Stomach (tissue), 9 donors: ENCODE results near the gene TMEM132D. TPM values are rescaled to one million over a fixed set of nuclear protein-coding genes. Genes with fewer than 3 reads are reported as not detected.

Source experiments
- DNase-seq, 2 donors: peaks; one replicate each; pipeline versions ENCODE4 v3.0.0 to v3.0.0-alpha.2; 2013 to 2019
- H3K27ac ChIP-seq, 5 donors: fragments of 200-600 bp in 4 of 5; sonication (generic) in 4 of 5; one replicate each; pipeline ENCODE4 v1.5.1; 2013 to 2019; ENCODE audit warnings: mild to moderate bottlenecking in 1 of 5, moderate library complexity in 1 of 5
- H3K27me3 ChIP-seq, 3 donors: fragments of 200-600 bp; sonication (generic); one replicate each; pipeline ENCODE4 v1.5.1; 2017 to 2019; ENCODE audit warnings: mixed run types in 1 of 3
- H3K36me3 ChIP-seq, 4 donors: fragments of 200-600 bp; sonication (generic); 1 replicate in 3 of 4; 2 replicates in 1 of 4; pipeline ENCODE4 v1.5.1; 2016 to 2019
- H3K4me1 ChIP-seq, 4 donors: fragments of 200-600 bp; sonication (generic); one replicate each; pipeline ENCODE4 v1.5.1; 2016 to 2019
- H3K4me3 ChIP-seq, 4 donors: fragments of 200-600 bp; sonication (generic) in 3 of 4; one replicate each; pipeline ENCODE4 v1.5.1; 2016 to 2019; ENCODE audit warnings: mild to moderate bottlenecking in 1 of 4
- H3K9me3 ChIP-seq, 4 donors: fragments of 200-600 bp; sonication (generic); one replicate each; pipeline ENCODE4 v1.5.1; 2016 to 2019
- CTCF ChIP-seq, 7 experiments: fragments of 450-650 bp in 4 of 7; fragments of 200-600 bp in 3 of 7; sonication (generic) in 3 of 7; IDR thresholded peaks; one replicate each; pipeline ENCODE4 v1.5.1; 2016 to 2019; ENCODE audit warnings: antibody characterized with exemption in 7 of 7, control low read depth in 2 of 7, mild to moderate bottlenecking in 1 of 7
- EP300 ChIP-seq: sonication (generic); formaldehyde crosslinking; IDR thresholded peaks from one replicate; pipeline ENCODE4 v1.6.1; 2017; ENCODE audit warnings: antibody characterized with exemption
- POLR2A ChIP-seq, 4 donors: fragments of 450-650 bp; IDR thresholded peaks; one replicate each; pipeline ENCODE4 v1.6.1; 2016; ENCODE audit warnings: antibody characterized with exemption in 4 of 4, control low read depth in 2 of 4, mild to moderate bottlenecking in 1 of 4, moderate library complexity in 1 of 4
- POLR2AphosphoS5 ChIP-seq, 3 donors: sonication (generic); formaldehyde crosslinking; IDR thresholded peaks; one replicate each; pipeline ENCODE4 v1.6.1; 2016; ENCODE audit warnings: antibody characterized with exemption in 3 of 3
- WGBS, 5 donors: extraction: QIAGEN DNeasy Blood & Tissue Kit in 3 of 5; methylation state at CpG; one replicate each; pipeline versions ENCODE4 v1.1.5 to v1.1.7; 2013 to 2018; 5-methylcytosine and 5-hydroxymethylcytosine counted together
- intact Hi-C: fragments of 100-400 bp; cut with DNase I; formaldehyde crosslinking; loops from one replicate; pipeline ENCODE4 v1.15.1; 2023; ENCODE audit warnings: low total_unique reads
- polyA plus RNA-seq, 3 donors: library from polyadenylated mRNA; stranded (reverse); fragments of 200-250 nt; gene quantifications; one replicate each; pipeline ENCODE4 v1.2.3, GENCODE V29; 2013
- total RNA-seq, 5 donors: library from RNA; depleted of rRNA; stranded (reverse); fragments of >200 nt; gene quantifications; one replicate each; pipeline versions ENCODE4 v1.1.0 to v1.2.3, GENCODE V29; 2014 to 2016
- donor health status: healthy with polysubstance abuse.
- donor health status: Bipolar disorder and iron deficiency.
- donor health status: healthy.

The TMEM132D gene
- total and polyA plus RNA-seq, 8 donors: 0.29 to 0.92 TPM; not detected in 6

- TF ChIP-seq CTCF (IDR thresholded peaks at IDR 0.05) (no peak), POLR2A (IDR thresholded peaks at IDR 0.05) (no peak), EP300 (no peak), POLR2AphosphoS5 (IDR thresholded peaks at IDR 0.05) (no peak)
- H3K4me3 ChIP-seq: no peak overlapping the region
- intact Hi-C loops: no loop called here
- H3K36me3 ChIP-seq: no peaks in the 10 kb centered on the region
- no peaks in the 10 kb centered on the region for H3K27me3 ChIP-seq
- no peak for DNase-seq
- H3K27ac ChIP-seq: no peak overlapping the region
- peaks cover 0 to 8% (median 2%) of the 10 kb centered on the region in 4 donors for H3K9me3 ChIP-seq
- H3K4me1 ChIP-seq: no peaks in the 10 kb centered on the region
- 75 to 82% (median 78%) methylated on average over 5 of the region's 5 CpGs for WGBS, 5 donors
Observed at GRCh38 chr12:129237881-129238280, 665.9 kb downstream of the TMEM132D start.

GRCh38 chr12:129234209-129234608 is 669.6 kb downstream of the TMEM132D start:
- no peak overlapping the region for H3K4me3 ChIP-seq
- WGBS, 5 donors: 49 to 58% (median 54%) methylated on average over 6 of the region's 6 CpGs
- no peak overlapping the region for H3K27ac ChIP-seq
- no peak for DNase-seq
- no peak for TF ChIP-seq POLR2A (IDR thresholded peaks at IDR 0.05)
- TF ChIP-seq POLR2AphosphoS5 (IDR thresholded peaks at IDR 0.05): no peak
- TF ChIP-seq CTCF (IDR thresholded peaks at IDR 0.05): no peak
- TF ChIP-seq EP300: no peak
- no peaks in the 10 kb centered on the region for H3K36me3 ChIP-seq
- H3K4me1 ChIP-seq: no peaks in the 10 kb centered on the region
- peaks cover 0 to 2% (median 0%) of the 10 kb centered on the region in 4 donors for H3K9me3 ChIP-seq
- no peaks in the 10 kb centered on the region for H3K27me3 ChIP-seq
- intact Hi-C loops: no loop called here

- no peaks in the 10 kb centered on the region for H3K27me3 ChIP-seq
- DNase-seq: no peak
- no peaks in the 10 kb centered on the region for H3K36me3 ChIP-seq
- H3K4me1 ChIP-seq: no peaks in the 10 kb centered on the region
- H3K27ac ChIP-seq: no peak overlapping the region
- TF ChIP-seq POLR2A (IDR thresholded peaks at IDR 0.05) (no peak), EP300 (no peak), POLR2AphosphoS5 (IDR thresholded peaks at IDR 0.05) (no peak), CTCF (IDR thresholded peaks at IDR 0.05) (no peak)
- 52 to 62% (median 57%) methylated on average over 3 of the region's 3 CpGs for WGBS, 5 donors
- no peak overlapping the region for H3K4me3 ChIP-seq
- H3K9me3 ChIP-seq: peaks cover 0 to under 1% (median 0%) of the 10 kb centered on the region in 4 donors
- intact Hi-C loops: no loop called here
Observed at GRCh38 chr12:129231491-129231890, 672.3 kb downstream of the TMEM132D start.

- Histone ChIP-seq H3K36me3 (no peaks in the 10 kb centered on the region), H3K4me3 (no peak overlapping the region), H3K27ac (no peak overlapping the region), H3K4me1 (no peaks in the 10 kb centered on the region), H3K27me3 (no peaks in the 10 kb centered on the region), H3K9me3 (peaks cover 0 to 6% (median 0%) of the 10 kb centered on the region in 4 donors)
- no peak for TF ChIP-seq POLR2A (IDR thresholded peaks at IDR 0.05)
- no peak for TF ChIP-seq CTCF (IDR thresholded peaks at IDR 0.05)
- no peak for TF ChIP-seq POLR2AphosphoS5 (IDR thresholded peaks at IDR 0.05)
- TF ChIP-seq EP300: no peak
- WGBS, 5 donors: 70 to 80% (median 77%) methylated on average over 4 of the region's 4 CpGs
- no peak for DNase-seq
- intact Hi-C loops: no loop called here
Observed at GRCh38 chr12:129230995-129231394, 672.8 kb downstream of the TMEM132D start.
